H1 (cell line): Measurements from ENCODE around the gene WDFY4. TPM values are rescaled to one million over a fixed set of nuclear protein-coding genes. Genes with fewer than 3 reads are reported as not detected.
A peak's percentile ranks its signal among the peaks of the same experiment; 100 is the strongest.

ENCODE experiments used
- CTCF ChIA-PET: fragments of 300-600 bp; sonication (Branson Sonifier 250); formaldehyde crosslinking; loops from one replicate; lab custom pipeline; 2021; ENCODE audit not compliant: partially characterized antibody; lab: Charles Lee
- POLR2A ChIA-PET: fragments of 300-600 bp; sonication (Branson Sonifier 250); formaldehyde crosslinking; loops from one replicate; lab custom pipeline; 2021; ENCODE audit warnings: inconsistent platforms; ENCODE audit not compliant: partially characterized antibody; lab: Charles Lee
- DNase-seq, 2 experiments: peaks; one replicate each; pipeline versions ENCODE4 v3.0.0 to v3.0.0-alpha.2; 2010 to 2022; ENCODE audit warnings: low spot score in 2 of 2, low read depth in 1 of 2, mixed read lengths in 1 of 2
- FAIRE-seq: peaks from 2 replicates; lab custom pipeline; 2011; peaks lifted over from hg19 to GRCh38; lab: Jason Lieb, UNC
- H2AFZ ChIP-seq: 2 replicates; pipeline ENCODE4 v1.8.1; 2012; ENCODE audit warnings: low read length, inconsistent platforms
- H2AK5ac ChIP-seq: 2 replicates; pipeline ENCODE4 v1.6.1; 2013; ENCODE audit warnings: low read depth, low read length
- H2BK120ac ChIP-seq: replicated peaks from 2 replicates; pipeline ENCODE3; 2013; ENCODE audit warnings: low read depth, low read length, inconsistent platforms
- H2BK12ac ChIP-seq: 2 replicates; pipeline ENCODE4 v1.6.1; 2013; ENCODE audit warnings: low read depth, low read length
- H2BK15ac ChIP-seq: 2 replicates; pipeline ENCODE4 v1.6.1; 2013; ENCODE audit warnings: low read length
- H2BK20ac ChIP-seq: 2 replicates; pipeline ENCODE4 v1.6.1; 2013; ENCODE audit warnings: low read length
- H2BK5ac ChIP-seq: 2 replicates; pipeline ENCODE4 v1.6.1; 2013; ENCODE audit warnings: low read depth, low read length
- H3K14ac ChIP-seq: 2 replicates; pipeline ENCODE4 v1.6.1; 2013; ENCODE audit warnings: inconsistent platforms; ENCODE audit not compliant: insufficient read length
- H3K18ac ChIP-seq: 2 replicates; pipeline ENCODE4 v1.6.1; 2013; ENCODE audit warnings: low read length; ENCODE audit errors: extremely low read depth
- H3K23ac ChIP-seq: 2 replicates; pipeline ENCODE4 v1.6.1; 2013; ENCODE audit warnings: inconsistent platforms; ENCODE audit not compliant: insufficient read length
- H3K23me2 ChIP-seq: 2 replicates; pipeline ENCODE4 v1.6.1; 2013; ENCODE audit warnings: low read depth, low read length
- H3K27ac ChIP-seq: 2 replicates; pipeline ENCODE4 v1.6.1; 2011; ENCODE audit warnings: low read depth, low read length, inconsistent platforms
- H3K27me3 ChIP-seq, 4 experiments: replicated peaks in 1 of 4; 1 replicate in 1 of 4; 2 replicates in 3 of 4; pipeline versions ENCODE4 v1.6.1 to v1.8.1; 2011 to 2013; ENCODE audit warnings: low read length in 3 of 4, mild to moderate bottlenecking in 3 of 4, inconsistent platforms in 2 of 4, mixed read lengths in 2 of 4, moderate library complexity in 1 of 4; ENCODE audit not compliant: control insufficient read depth in 3 of 4, insufficient read depth in 3 of 4; ENCODE audit errors: extremely low read depth in 1 of 4
- H3K36me3 ChIP-seq, 4 experiments: 2 replicates each; pipeline versions ENCODE4 v1.6.1 to v1.8.1; 2011 to 2013; ENCODE audit warnings: mild to moderate bottlenecking in 4 of 4, low read length in 3 of 4, moderate library complexity in 2 of 4, control low read depth in 1 of 4, inconsistent platforms in 1 of 4; ENCODE audit not compliant: insufficient read depth in 4 of 4, control insufficient read depth in 2 of 4
- H3K4ac ChIP-seq: replicated peaks from 2 replicates; pipeline ENCODE3; 2013; ENCODE audit warnings: low read length, low read depth, mixed read lengths, inconsistent platforms; ENCODE audit not compliant: insufficient read length
- H3K4me1 ChIP-seq, 4 experiments: replicated peaks in 1 of 4; 1 replicate in 1 of 4; 2 replicates in 3 of 4; pipeline versions ENCODE4 v1.6.1 to v1.8.1; 2011 to 2013; ENCODE audit warnings: low read length in 3 of 4, inconsistent platforms in 2 of 4, mixed read lengths in 1 of 4; ENCODE audit not compliant: insufficient read depth in 4 of 4, control insufficient read depth in 3 of 4
- H3K4me2 ChIP-seq, 2 experiments: 2 replicates each; pipeline versions ENCODE4 v1.6.1 to v1.8.1; 2011 to 2013; ENCODE audit warnings: low read depth in 2 of 2, low read length in 2 of 2, control low read depth in 1 of 2, inconsistent platforms in 1 of 2, mild to moderate bottlenecking in 1 of 2; ENCODE audit not compliant: insufficient read depth in 1 of 2
- H3K4me3 ChIP-seq, 4 experiments: fragments of 200-600, 300-600 bp in 1 of 4; sonication (generic), shearing (Covaris generic), sonication (Bioruptor Twin) in 1 of 4; 2 replicates each; pipeline versions ENCODE4 v1.5.1 to v1.8.1; 2011 to 2016; ENCODE audit warnings: low read length in 4 of 4, low read depth in 3 of 4, control low read depth in 2 of 4, inconsistent platforms in 2 of 4, mild to moderate bottlenecking in 2 of 4, mixed read lengths in 1 of 4, moderate library complexity in 1 of 4; ENCODE audit not compliant: insufficient read depth in 2 of 4; ENCODE audit errors: extremely low read depth in 1 of 4
- H3K56ac ChIP-seq: replicated peaks from 2 replicates; pipeline ENCODE3; 2013; ENCODE audit warnings: low read depth, mild to moderate bottlenecking, mixed read lengths, low read length, inconsistent platforms; ENCODE audit not compliant: insufficient read length
- H3K79me1 ChIP-seq: 2 replicates; pipeline ENCODE4 v1.6.1; 2013; ENCODE audit warnings: low read depth, low read length, control low read depth
- H3K79me2 ChIP-seq, 2 experiments: 2 replicates each; pipeline versions ENCODE4 v1.6.1 to v1.8.1; 2012 to 2013; ENCODE audit warnings: low read length in 2 of 2, mild to moderate bottlenecking in 2 of 2, inconsistent platforms in 1 of 2; ENCODE audit not compliant: insufficient read depth in 2 of 2, control insufficient read depth in 1 of 2
- H3K9ac ChIP-seq, 4 experiments: replicated peaks in 1 of 4; 1 replicate in 1 of 4; 2 replicates in 3 of 4; pipeline versions ENCODE4 v1.6.1 to v1.8.1; 2011 to 2013; ENCODE audit warnings: low read depth in 3 of 4, low read length in 3 of 4, control low read depth in 2 of 4, mild to moderate bottlenecking in 2 of 4, moderate library complexity in 2 of 4, inconsistent platforms in 1 of 4; ENCODE audit errors: extremely low read depth in 1 of 4
- H3K9me3 ChIP-seq, 2 experiments: 2 replicates each; pipeline versions ENCODE4 v1.6.1 to v1.8.1; 2012 to 2013; ENCODE audit warnings: mild to moderate bottlenecking in 2 of 2, moderate library complexity in 2 of 2, control low read depth in 1 of 2, inconsistent platforms in 1 of 2, low read depth in 1 of 2, low read length in 1 of 2, mixed read lengths in 1 of 2; ENCODE audit not compliant: insufficient read depth in 2 of 2
- H4K20me1 ChIP-seq, 2 experiments: replicated peaks in 1 of 2; 2 replicates each; pipeline versions ENCODE3 to v1.8.1; 2011 to 2013; ENCODE audit warnings: inconsistent platforms in 2 of 2, low read length in 2 of 2, mild to moderate bottlenecking in 1 of 2; ENCODE audit not compliant: insufficient read depth in 2 of 2, control insufficient read depth in 1 of 2
- H4K5ac ChIP-seq: 2 replicates; pipeline ENCODE4 v1.6.1; 2013; ENCODE audit warnings: low read length, low read depth, mixed read lengths, inconsistent platforms; ENCODE audit not compliant: insufficient read length
- H4K8ac ChIP-seq: 2 replicates; pipeline ENCODE4 v1.8.0; 2013; ENCODE audit warnings: mild to moderate bottlenecking, moderate library complexity, low read length, inconsistent platforms; ENCODE audit not compliant: insufficient read depth; ENCODE audit errors: extremely low read depth
- H4K91ac ChIP-seq: replicated peaks from 2 replicates; pipeline ENCODE3; 2013; ENCODE audit warnings: low read length, mixed read lengths, inconsistent platforms; ENCODE audit not compliant: insufficient read length
- FOSL1 ChIP-seq: IDR thresholded peaks from 2 replicates; pipeline ENCODE4 v1.6.1; 2011; ENCODE audit warnings: mild to moderate bottlenecking, low read depth, low read length, moderate library complexity; ENCODE audit not compliant: insufficient read depth
- WGBS, 2 experiments: shearing (Covaris generic) in 1 of 2; methylation state at CpG; one replicate each; pipeline versions ENCODE4 v1.1.6 to v1.1.7; 2013 to 2015; ENCODE audit warnings: low lambda C conversion rate in 2 of 2, mixed read lengths in 2 of 2, inconsistent platforms in 1 of 2, low coverage in 1 of 2, missing lambda C conversion rate in 1 of 2; ENCODE audit not compliant: insufficient replicate concordance in 2 of 2, insufficient coverage in 1 of 2, insufficient read length in 1 of 2; ENCODE audit errors: extremely low coverage in 1 of 2, missing lambda C conversion rate in 1 of 2; 5-methylcytosine and 5-hydroxymethylcytosine counted together
- polyA plus RNA-seq, 7 experiments: library from polyadenylated mRNA; depleted of rRNA in 3 of 7; stranded (reverse) in 5 of 7; unstranded in 2 of 7; fragments of >200 nt in 5 of 7; fragments of 200-250 nt in 2 of 7; gene quantifications; 1 replicate in 5 of 7; 2 replicates in 1 of 7; 4 replicates in 1 of 7; pipeline versions ENCODE4 v1.2.1 to v1.2.3, GENCODE V29; 2011 to 2013; ENCODE audit warnings: missing spikeins in 2 of 7, mixed read lengths in 2 of 7
- total RNA-seq: library from RNA; stranded (reverse); fragmentation: NEBNext Ultra II Directional; extraction: Animal tissue kit (Norgen Biotek cat#: 25700); gene quantifications from 2 replicates; pipeline ENCODE4 v1.2.1, GENCODE V29; 2021

Gene WDFY4
- total and polyA plus RNA-seq, 2 of the 8 experiments (the other 6 are each of a cell fraction or from before 2014, with no cell fraction given) = not detected

DNA sequence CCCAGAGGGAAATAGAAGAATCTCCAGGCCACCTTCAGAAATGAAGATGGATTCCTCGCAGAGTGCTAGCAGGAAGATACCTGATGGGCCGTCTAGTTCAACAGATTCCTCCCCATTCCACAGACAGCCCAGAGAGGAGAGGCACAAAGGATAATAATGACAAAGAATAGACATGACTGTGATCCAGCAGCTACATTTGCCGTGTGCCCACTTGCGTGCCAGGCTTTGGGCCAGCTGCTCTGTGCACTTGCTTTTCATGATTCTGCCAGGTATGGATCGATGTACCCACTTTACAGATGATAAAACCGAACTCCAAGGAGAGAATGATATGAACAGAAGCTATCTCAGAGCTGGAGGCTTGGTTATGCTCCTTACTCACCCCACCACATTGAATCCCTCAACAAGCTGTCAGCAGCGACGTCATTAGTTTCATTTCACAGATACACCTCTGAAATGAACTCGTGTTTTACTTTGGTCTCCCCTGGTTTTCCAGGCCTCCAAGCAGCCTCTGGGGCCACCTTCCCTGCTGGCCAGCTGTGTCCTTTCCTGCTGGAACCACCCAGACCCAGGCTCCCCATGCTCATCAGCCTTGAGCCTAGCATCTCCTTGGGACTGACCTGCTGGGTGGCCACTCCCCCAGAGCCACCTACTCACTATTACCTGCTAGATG is 11.9 kb upstream of the WDFY4 start:
- Histone ChIP-seq H3K23ac (no peak overlapping the region), H3K4me1 (peaks cover 0 to 5% (median 2%) of the 10 kb centered on the region in 4 experiments; a peak in 4 of 7 replicates), H3K79me2 (no peaks in the 10 kb centered on the region), H3K4me3 (no peak overlapping the region), H3K23me2 (no peaks in the 10 kb centered on the region), H4K20me1 (no peaks in the 10 kb centered on the region), H2BK15ac (no peak overlapping the region), H3K14ac (no peak overlapping the region), H3K18ac (no peak overlapping the region), H3K27ac (no peak overlapping the region), H2BK5ac (no peak overlapping the region), H4K5ac (no peak overlapping the region), H3K56ac (no peak overlapping the region), H2AK5ac (no peak overlapping the region), H2BK120ac (no peak overlapping the region), H3K9ac (no peak overlapping the region; a peak in 1 of 7 replicates), H3K36me3 (no peaks in the 10 kb centered on the region), H3K4ac (no peak overlapping the region), H2AFZ (no peak overlapping the region), H3K27me3 (no peaks in the 10 kb centered on the region; a peak in 2 of 7 replicates), H3K79me1 (no peaks in the 10 kb centered on the region), H2BK12ac (no peak overlapping the region), H3K4me2 (no peak overlapping the region), H4K8ac (no peak overlapping the region), H2BK20ac (no peak overlapping the region), H4K91ac (no peak overlapping the region), H3K9me3 (no peaks in the 10 kb centered on the region)
- DNase-seq (peak in 1 of 2 experiments; percentile 33), FAIRE-seq (no peak)
- ChIA-PET CTCF (interaction anchor here (2.6 kb wide), 1 partner anchor 15 kb away, joined by 11 read pairs; no protein-coding TSS in a partner anchor), POLR2A (no interaction called here)
- WGBS, 2 experiments = 92% methylated on average over 9 of the region's 9 CpGs; no CpG with 5 or more reads in 1 of the 2 experiments
- TF ChIP-seq FOSL1 = no peak
